Erythroblast (primary cell): ENCODE results near the gene IFT80.

Source experiments
- GATA1 ChIP-seq: IDR thresholded peaks from 2 replicates; pipeline ENCODE4 v1.6.1; 2011; ENCODE audit warnings: low read depth, mild to moderate bottlenecking, control low read depth, low read length, moderate library complexity
- POLR2A ChIP-seq: IDR thresholded peaks from 2 replicates; pipeline ENCODE4 v1.6.1; 2011; ENCODE audit warnings: mild to moderate bottlenecking, low read length

GRCh38 chr3:160225176-160226025, 173.6 kb downstream of the IFT80 start, which contains the start of gene C3orf80:
- no peak for TF ChIP-seq POLR2A
- no peak for TF ChIP-seq GATA1
